ENCODE results near the gene HS1BP3. TPM values are rescaled to one million over a fixed set of nuclear protein-coding genes. Genes with fewer than 3 reads are reported as not detected.
A peak's percentile ranks its signal among the peaks of the same experiment; 100 is the strongest.

Gene HS1BP3
- total and polyA plus RNA-seq, 10 donors = 8.8 to 38.0 (median 25.9) TPM

DNA sequence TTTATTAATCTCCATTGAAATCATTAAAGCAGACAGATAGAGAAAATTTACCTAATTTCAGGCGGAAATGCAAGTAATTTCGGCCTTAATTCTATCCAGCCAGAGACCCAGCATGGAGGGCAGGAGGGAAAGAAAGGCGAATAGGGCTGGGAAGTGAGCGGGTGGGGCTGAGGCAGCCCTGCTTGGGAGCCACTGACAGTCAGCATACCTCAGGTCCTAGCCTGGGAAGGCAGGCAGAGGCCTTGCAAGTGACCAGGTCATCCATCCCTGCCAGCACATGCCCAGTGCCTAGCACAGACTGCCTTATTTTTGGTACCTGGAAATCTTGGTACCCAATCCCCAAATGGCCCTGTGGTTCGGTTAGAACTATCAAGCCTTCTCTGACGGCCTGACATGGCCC, 17.6 kb upstream of the HS1BP3 start:
- intact Hi-C loops (cut with DNase I; ENCODE audit: low total_unique reads) = no loop called here
- Histone ChIP-seq H3K27ac (no peak overlapping the region), H3K36me3 (peaks cover 0 to 7% (median 0%) of the 10 kb centered on the region in 6 donors), H3K4me1 (peaks cover 15 to 78% (median 58%) of the 10 kb centered on the region in 6 donors), H3K9me3 (no peaks in the 10 kb centered on the region), H3K4me3 (peak overlapping the region in 1 of 8 donors; percentile 74), H3K27me3 (replicated peaks in 1 of 7) (peaks cover 0 to 100% (median 92%) of the 10 kb centered on the region in 7 donors)
- no peak for DNase-seq
- no peak for TF ChIP-seq CTCF (IDR thresholded peaks at IDR 0.05 in 8 of 11, conservative IDR thresholded peaks at IDR 0.05 in 3 of 11)
- no peak for TF ChIP-seq POLR2AphosphoS5 (IDR thresholded peaks at IDR 0.05)
- no peak for TF ChIP-seq POLR2A (IDR thresholded peaks at IDR 0.05)
- WGBS, 5 donors = 88 to 95% (median 94%) methylated on average over 6 of the region's 6 CpGs

DNA sequence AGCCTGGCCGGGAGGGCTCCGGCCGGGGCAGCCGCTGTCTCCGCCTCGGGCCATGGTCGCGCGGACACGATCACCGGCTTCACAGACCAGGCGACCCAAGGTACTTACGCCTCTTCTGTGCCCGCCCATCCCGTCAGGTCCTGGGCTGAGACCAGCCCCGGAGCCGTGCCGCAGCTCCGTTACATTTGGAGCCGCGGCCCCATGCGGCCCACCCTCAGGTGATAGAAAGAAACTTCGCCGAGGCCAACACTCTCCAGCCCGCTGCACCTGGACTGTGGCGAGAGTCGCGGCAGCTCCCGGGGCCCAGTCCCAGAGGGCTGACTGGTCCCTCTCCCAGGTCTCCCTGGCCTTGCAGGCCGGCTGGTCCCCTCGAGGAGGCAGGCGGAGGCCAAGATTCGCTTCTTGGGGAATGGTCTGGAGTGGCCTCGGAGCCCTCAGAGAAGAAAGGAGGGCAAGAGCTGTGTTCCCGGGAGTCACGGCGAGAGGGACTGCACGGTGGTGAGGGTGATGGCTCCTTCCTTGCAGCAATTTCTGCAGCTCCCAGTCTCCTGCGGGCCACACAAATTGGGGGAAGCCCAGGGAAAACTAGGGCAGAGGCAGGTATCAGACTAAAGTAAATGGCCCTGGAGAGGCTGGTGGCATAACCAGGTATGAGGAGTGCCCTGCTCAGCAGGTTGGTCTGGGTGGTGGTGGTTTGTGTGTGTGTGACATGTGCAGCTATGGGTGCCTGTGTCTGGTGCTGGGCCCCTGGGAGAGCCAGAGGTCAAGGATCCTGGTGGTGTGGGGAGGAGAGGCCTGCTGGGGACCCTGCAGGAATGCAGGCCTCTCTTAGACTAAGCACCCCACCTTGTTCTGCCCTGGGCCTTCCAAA, 16.9 kb upstream of the HS1BP3 start:
- TF ChIP-seq POLR2A (IDR thresholded peaks at IDR 0.05) (no peak), POLR2AphosphoS5 (IDR thresholded peaks at IDR 0.05) (no peak), CTCF (IDR thresholded peaks at IDR 0.05 in 8 of 11, conservative IDR thresholded peaks at IDR 0.05 in 3 of 11) (no peak)
- H3K36me3 ChIP-seq = peaks cover 0 to 7% (median 0%) of the 10 kb centered on the region in 6 donors
- WGBS, 5 donors = 30 to 36% (median 32%) methylated on average over 26 to 39 of the region's 39 CpGs
- peaks cover 15 to 77% (median 58%) of the 10 kb centered on the region in 6 donors for H3K4me1 ChIP-seq
- DNase-seq = no peak
- peak overlapping the region in 7 of 8 donors; percentile 9 to 74 (median 45) for H3K4me3 ChIP-seq
- H3K27me3 ChIP-seq (replicated peaks in 1 of 7) = peaks cover 0 to 100% (median 88%) of the 10 kb centered on the region in 7 donors
- intact Hi-C loops (cut with DNase I; ENCODE audit: low total_unique reads) = no loop called here
- no peaks in the 10 kb centered on the region for H3K9me3 ChIP-seq
- H3K27ac ChIP-seq = peak overlapping the region in 2 of 8 donors; percentile 11 to 38

DNA sequence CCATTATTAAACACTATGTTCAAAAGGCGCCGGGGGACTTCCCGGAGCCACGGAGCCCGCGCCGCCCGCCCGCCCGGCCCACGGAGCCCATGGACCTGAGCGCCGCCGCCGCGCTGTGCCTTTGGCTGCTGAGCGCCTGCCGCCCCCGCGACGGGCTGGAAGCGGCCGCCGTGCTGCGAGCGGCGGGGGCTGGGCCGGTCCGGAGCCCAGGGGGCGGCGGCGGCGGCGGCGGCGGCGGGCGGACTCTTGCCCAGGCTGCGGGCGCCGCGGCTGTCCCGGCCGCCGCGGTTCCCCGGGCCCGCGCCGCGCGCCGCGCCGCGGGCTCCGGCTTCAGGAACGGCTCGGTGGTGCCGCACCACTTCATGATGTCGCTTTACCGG, 16.2 kb upstream of the HS1BP3 start:
- peaks cover 15 to 71% (median 53%) of the 10 kb centered on the region in 6 donors for H3K4me1 ChIP-seq
- WGBS, 5 donors = 1 to 3% (median 1%) methylated on average over 19 to 62 of the region's 62 CpGs; no CpG with 5 or more reads in 2 of the 5 donors
- peak overlapping the region in 2 of 8 donors; percentile 50 to 56 for H3K27ac ChIP-seq
- intact Hi-C loops (cut with DNase I; ENCODE audit: low total_unique reads) = no loop called here
- peaks cover 0 to 7% (median 0%) of the 10 kb centered on the region in 6 donors for H3K36me3 ChIP-seq
- no peak for DNase-seq
- H3K4me3 ChIP-seq = peak overlapping the region; percentile 25 to 74 (median 48)
- H3K9me3 ChIP-seq = no peaks in the 10 kb centered on the region
- peaks cover 0 to 100% (median 88%) of the 10 kb centered on the region in 7 donors for H3K27me3 ChIP-seq (replicated peaks in 1 of 7)
- peak in 1 of 11 experiments; percentile 11 for TF ChIP-seq CTCF (IDR thresholded peaks at IDR 0.05 in 8 of 11, conservative IDR thresholded peaks at IDR 0.05 in 3 of 11)
- TF ChIP-seq POLR2A (IDR thresholded peaks at IDR 0.05) = no peak

Data from spleen (tissue), 11 donors.